Measurements from ENCODE around the gene GMDS.

The GMDS gene

DNA sequence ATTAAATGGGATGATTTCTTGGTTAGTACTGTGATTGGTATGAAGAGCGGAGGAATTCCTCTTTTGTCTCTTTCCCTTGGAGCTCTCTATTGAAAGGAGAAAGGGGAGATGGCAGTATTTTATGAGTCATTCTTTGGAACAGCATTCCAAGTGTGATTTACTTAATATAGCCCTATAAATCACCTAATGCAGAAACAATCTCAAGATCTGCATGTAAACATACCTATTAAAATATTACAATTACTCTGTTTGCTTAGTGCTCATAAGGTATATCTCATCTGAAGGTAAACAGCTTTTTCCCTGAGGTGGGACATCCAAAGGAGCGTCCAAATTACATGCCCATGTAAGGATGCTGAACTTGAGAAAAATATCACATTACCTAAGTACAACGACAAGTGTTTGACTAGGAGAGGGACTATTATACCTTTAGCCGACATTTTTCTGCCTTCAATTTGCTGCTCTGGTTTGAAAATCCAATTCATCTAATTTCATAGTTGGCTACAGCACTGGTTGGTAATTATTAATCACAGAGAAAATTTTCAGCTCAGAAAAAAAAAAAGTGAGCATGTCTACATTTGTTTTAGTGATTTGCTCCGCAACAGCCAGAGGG, 406.7 kb downstream of the GMDS start:
- no peak overlapping the region for H3K4me2 ChIP-seq (ENCODE audit: low read depth, low read length)
- H3K27me3 ChIP-seq (replicated peaks; ENCODE audit: insufficient read depth, low read length): no peaks in the 10 kb centered on the region
- H3K36me3 ChIP-seq (replicated peaks; ENCODE audit: insufficient read depth, low read length): no peaks in the 10 kb centered on the region
- DNase-seq: no peak
- TF ChIP-seq EZH2phosphoT487 (IDR thresholded peaks at IDR 0.05; ENCODE audit: low read length) (no peak), EZH2 (optimal IDR thresholded peaks at IDR 0.05; ENCODE audit: low read depth, low read length) (no peak)
- TF ChIP-seq, protein P1, sequence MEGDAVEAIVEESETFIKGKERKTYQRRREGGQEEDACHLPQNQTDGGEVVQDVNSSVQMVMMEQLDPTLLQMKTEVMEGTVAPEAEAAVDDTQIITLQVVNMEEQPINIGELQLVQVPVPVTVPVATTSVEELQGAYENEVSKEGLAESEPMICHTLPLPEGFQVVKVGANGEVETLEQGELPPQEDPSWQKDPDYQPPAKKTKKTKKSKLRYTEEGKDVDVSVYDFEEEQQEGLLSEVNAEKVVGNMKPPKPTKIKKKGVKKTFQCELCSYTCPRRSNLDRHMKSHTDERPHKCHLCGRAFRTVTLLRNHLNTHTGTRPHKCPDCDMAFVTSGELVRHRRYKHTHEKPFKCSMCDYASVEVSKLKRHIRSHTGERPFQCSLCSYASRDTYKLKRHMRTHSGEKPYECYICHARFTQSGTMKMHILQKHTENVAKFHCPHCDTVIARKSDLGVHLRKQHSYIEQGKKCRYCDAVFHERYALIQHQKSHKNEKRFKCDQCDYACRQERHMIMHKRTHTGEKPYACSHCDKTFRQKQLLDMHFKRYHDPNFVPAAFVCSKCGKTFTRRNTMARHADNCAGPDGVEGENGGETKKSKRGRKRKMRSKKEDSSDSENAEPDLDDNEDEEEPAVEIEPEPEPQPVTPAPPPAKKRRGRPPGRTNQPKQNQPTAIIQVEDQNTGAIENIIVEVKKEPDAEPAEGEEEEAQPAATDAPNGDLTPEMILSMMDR (IDR thresholded peaks at IDR 0.05; ENCODE audit: low read length): no peak
- no peaks in the 10 kb centered on the region for H4K20me1 ChIP-seq (ENCODE audit: insufficient read depth, low read length)
- no peaks in the 10 kb centered on the region for H3F3A ChIP-seq (ENCODE audit: insufficient read depth, low read length)
- H3K9me2 ChIP-seq (replicated peaks; ENCODE audit: insufficient read depth, low read length): no peaks in the 10 kb centered on the region
- H3K27ac ChIP-seq (ENCODE audit: low read length): no peak overlapping the region
- H3K79me2 ChIP-seq (ENCODE audit: low read length): no peaks in the 10 kb centered on the region
- no peak overlapping the region for H3K4me3 ChIP-seq (ENCODE audit: low read length)
- H3K9ac ChIP-seq (ENCODE audit: low read length): no peak overlapping the region
- H2AFZ ChIP-seq (ENCODE audit: low read length): no peak overlapping the region
- H3K4me1 ChIP-seq (ENCODE audit: low read length): no peaks in the 10 kb centered on the region
- no peaks in the 10 kb centered on the region for H3K9me3 ChIP-seq (replicated peaks; ENCODE audit: insufficient read depth, low read length)

DNA sequence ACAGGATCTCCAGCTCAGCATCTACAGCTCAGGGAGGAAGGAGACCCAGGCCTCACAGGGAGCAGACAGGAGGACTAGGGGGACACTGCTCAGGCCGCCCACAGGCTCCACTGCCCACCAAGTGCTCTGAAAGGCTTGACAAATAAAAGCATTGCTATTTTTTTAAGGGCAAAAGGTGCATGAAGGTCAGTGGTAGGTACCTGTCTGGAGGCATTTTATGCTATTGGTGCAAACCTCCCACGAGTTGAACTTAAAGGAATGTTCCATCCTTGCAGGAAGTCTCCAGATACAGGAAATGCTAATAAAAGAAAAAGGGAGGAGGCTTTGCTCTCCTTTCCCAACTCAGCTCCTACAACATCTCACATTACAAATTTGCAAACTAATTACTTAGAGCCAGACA, 407.6 kb downstream of the GMDS start:
- Histone ChIP-seq H3K27me3 (replicated peaks; ENCODE audit: insufficient read depth, low read length) (no peaks in the 10 kb centered on the region), H3K79me2 (ENCODE audit: low read length) (no peaks in the 10 kb centered on the region), H3K27ac (ENCODE audit: low read length) (no peak overlapping the region), H3K36me3 (replicated peaks; ENCODE audit: insufficient read depth, low read length) (no peaks in the 10 kb centered on the region), H3K9me3 (replicated peaks; ENCODE audit: insufficient read depth, low read length) (no peaks in the 10 kb centered on the region), H3K4me3 (ENCODE audit: low read length) (no peak overlapping the region), H4K20me1 (ENCODE audit: insufficient read depth, low read length) (no peaks in the 10 kb centered on the region), H3K9ac (ENCODE audit: low read length) (no peak overlapping the region), H2AFZ (ENCODE audit: low read length) (no peak overlapping the region), H3K4me1 (ENCODE audit: low read length) (no peaks in the 10 kb centered on the region), H3K4me2 (ENCODE audit: low read depth, low read length) (no peak overlapping the region), H3K9me2 (replicated peaks; ENCODE audit: insufficient read depth, low read length) (no peaks in the 10 kb centered on the region), H3F3A (ENCODE audit: insufficient read depth, low read length) (no peaks in the 10 kb centered on the region)
- TF ChIP-seq EZH2 (optimal IDR thresholded peaks at IDR 0.05; ENCODE audit: low read depth, low read length) (no peak), EZH2phosphoT487 (IDR thresholded peaks at IDR 0.05; ENCODE audit: low read length) (no peak)
- TF ChIP-seq, protein P1 (IDR thresholded peaks at IDR 0.05; ENCODE audit: low read length): no peak
- no peak for DNase-seq

GRCh38 chr6:1836690-1837089, 408.7 kb downstream of the GMDS start:
- H3K9ac ChIP-seq (ENCODE audit: low read length): no peak overlapping the region
- H3K4me1 ChIP-seq (ENCODE audit: low read length): no peaks in the 10 kb centered on the region

More at GRCh38 chr6:1836690-1837089, 408.7 kb downstream of the GMDS start:
- DNase-seq: no peak
- no peak overlapping the region for H3K4me2 ChIP-seq (ENCODE audit: low read depth, low read length)
- no peaks in the 10 kb centered on the region for H4K20me1 ChIP-seq (ENCODE audit: insufficient read depth, low read length)
- TF ChIP-seq EZH2 (optimal IDR thresholded peaks at IDR 0.05; ENCODE audit: low read depth, low read length): no peak
- TF ChIP-seq EZH2phosphoT487 (IDR thresholded peaks at IDR 0.05; ENCODE audit: low read length): no peak
- TF ChIP-seq, protein P1 (IDR thresholded peaks at IDR 0.05; ENCODE audit: low read length): no peak
- H3K9me3 ChIP-seq (replicated peaks; ENCODE audit: insufficient read depth, low read length): no peaks in the 10 kb centered on the region
- H2AFZ ChIP-seq (ENCODE audit: low read length): no peak overlapping the region
- no peaks in the 10 kb centered on the region for H3F3A ChIP-seq (ENCODE audit: insufficient read depth, low read length)
- no peaks in the 10 kb centered on the region for H3K9me2 ChIP-seq (replicated peaks; ENCODE audit: insufficient read depth, low read length)
- no peak overlapping the region for H3K4me3 ChIP-seq (ENCODE audit: low read length)
- H3K79me2 ChIP-seq (ENCODE audit: low read length): no peaks in the 10 kb centered on the region
- H3K27me3 ChIP-seq (replicated peaks; ENCODE audit: insufficient read depth, low read length): no peaks in the 10 kb centered on the region
- H3K36me3 ChIP-seq (replicated peaks; ENCODE audit: insufficient read depth, low read length): no peaks in the 10 kb centered on the region
- no peak overlapping the region for H3K27ac ChIP-seq (ENCODE audit: low read length)
